H1 (cell line): ENCODE results near the gene ZBTB16.

Experiments used
- CBX5 ChIP-seq: fragments of 300-800, 300-1000 bp; sonication (generic); IDR thresholded peaks from 2 replicates; pipeline ENCODE4 v1.7.1; 2016; ENCODE audit warnings: antibody characterized with exemption, low read length, low read depth
- CHD2 ChIP-seq: IDR thresholded peaks from 2 replicates; pipeline ENCODE4 v1.6.1; 2012; ENCODE audit warnings: low read length, improper control_type of control experiment
- CREB1 ChIP-seq: IDR thresholded peaks from 2 replicates; pipeline ENCODE4 v1.6.1; 2012; ENCODE audit warnings: inconsistent platforms
- EP300 ChIP-seq, 2 experiments: IDR thresholded peaks; 1 replicate in 1 of 2; 2 replicates in 1 of 2; pipeline ENCODE4 v1.6.1; 2011 to 2012; ENCODE audit warnings: low read depth in 2 of 2, low read length in 2 of 2, mild to moderate bottlenecking in 2 of 2, borderline replicate concordance in 1 of 2, inconsistent platforms in 1 of 2, moderate library complexity in 1 of 2
- FOSL1 ChIP-seq: IDR thresholded peaks from 2 replicates; pipeline ENCODE4 v1.6.1; 2011; ENCODE audit warnings: mild to moderate bottlenecking, low read depth, low read length, moderate library complexity; ENCODE audit not compliant: insufficient read depth
- ZNF274 ChIP-seq: IDR thresholded peaks from 2 replicates; pipeline ENCODE4 v1.7.0; 2012; ENCODE audit warnings: low read length, borderline replicate concordance; ENCODE audit errors: extremely low read depth
- TF ChIP-seq, protein P1 (sequence below), 3 experiments: IDR thresholded peaks; 1 replicate in 2 of 3; 2 replicates in 1 of 3; pipeline versions ENCODE4 v1.5.1 to v1.6.1; 2011; ENCODE audit warnings: low read length in 3 of 3, mild to moderate bottlenecking in 3 of 3, inconsistent platforms in 2 of 3, low read depth in 1 of 3, moderate library complexity in 1 of 3; ENCODE audit not compliant: insufficient read depth in 1 of 3; ENCODE audit errors: control extremely low read depth in 1 of 3

DNA sequence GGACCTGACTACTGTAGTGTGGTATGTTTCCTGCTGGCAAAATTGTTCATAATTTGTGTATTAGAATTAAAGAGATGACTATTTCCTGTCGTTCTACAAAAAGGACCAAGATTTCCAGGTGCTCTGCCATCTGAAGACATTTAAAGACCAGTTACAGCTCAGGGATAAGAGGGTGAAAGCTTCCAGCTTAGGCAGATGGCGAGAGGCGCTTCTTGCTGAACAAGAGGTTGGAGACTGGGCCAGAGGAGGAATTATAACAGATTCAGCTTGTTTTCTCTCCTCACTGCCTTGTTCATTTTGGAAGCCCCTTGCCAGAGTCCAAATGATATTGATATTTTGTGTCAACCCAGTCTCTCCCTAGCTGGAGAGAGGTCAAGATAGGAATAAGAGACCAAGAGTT is 213.6 kb downstream of the ZBTB16 start:
- TF ChIP-seq FOSL1: no peak
- TF ChIP-seq CREB1: no peak
- no peak for TF ChIP-seq CBX5
- TF ChIP-seq, protein P1, sequence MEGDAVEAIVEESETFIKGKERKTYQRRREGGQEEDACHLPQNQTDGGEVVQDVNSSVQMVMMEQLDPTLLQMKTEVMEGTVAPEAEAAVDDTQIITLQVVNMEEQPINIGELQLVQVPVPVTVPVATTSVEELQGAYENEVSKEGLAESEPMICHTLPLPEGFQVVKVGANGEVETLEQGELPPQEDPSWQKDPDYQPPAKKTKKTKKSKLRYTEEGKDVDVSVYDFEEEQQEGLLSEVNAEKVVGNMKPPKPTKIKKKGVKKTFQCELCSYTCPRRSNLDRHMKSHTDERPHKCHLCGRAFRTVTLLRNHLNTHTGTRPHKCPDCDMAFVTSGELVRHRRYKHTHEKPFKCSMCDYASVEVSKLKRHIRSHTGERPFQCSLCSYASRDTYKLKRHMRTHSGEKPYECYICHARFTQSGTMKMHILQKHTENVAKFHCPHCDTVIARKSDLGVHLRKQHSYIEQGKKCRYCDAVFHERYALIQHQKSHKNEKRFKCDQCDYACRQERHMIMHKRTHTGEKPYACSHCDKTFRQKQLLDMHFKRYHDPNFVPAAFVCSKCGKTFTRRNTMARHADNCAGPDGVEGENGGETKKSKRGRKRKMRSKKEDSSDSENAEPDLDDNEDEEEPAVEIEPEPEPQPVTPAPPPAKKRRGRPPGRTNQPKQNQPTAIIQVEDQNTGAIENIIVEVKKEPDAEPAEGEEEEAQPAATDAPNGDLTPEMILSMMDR (IDR thresholded peaks at IDR 0.05; ENCODE audit: control extremely low read depth in 1 of 3, insufficient read depth in 1 of 3, low read depth in 1 of 3, low read length in 3 of 3): no peak
- no peak for TF ChIP-seq CHD2
- no peak for TF ChIP-seq EP300 (IDR thresholded peaks at IDR 0.05; ENCODE audit: borderline replicate concordance in 1 of 2, low read depth in 2 of 2, low read length in 2 of 2)
- no peak for TF ChIP-seq ZNF274
